Ishikawa (cell line): Measurements from ENCODE around the gene MGAT3.

Experiments
- CEBPB ChIP-seq: IDR thresholded peaks from 2 replicates; pipeline ENCODE4 v1.6.1; 2012
- CREB1 ChIP-seq: IDR thresholded peaks from 2 replicates; pipeline ENCODE4 v1.6.1; 2012; ENCODE audit warnings: low read depth
- EGR1 ChIP-seq: IDR thresholded peaks from 2 replicates; pipeline ENCODE4 v1.6.1; 2012
- EP300 ChIP-seq: IDR thresholded peaks from 2 replicates; pipeline ENCODE4 v1.6.1; 2012; ENCODE audit warnings: borderline replicate concordance
- FOXM1 ChIP-seq: IDR thresholded peaks from 2 replicates; pipeline ENCODE4 v1.6.1; 2012; ENCODE audit warnings: low read depth, borderline replicate concordance
- NFIC ChIP-seq: IDR thresholded peaks from 2 replicates; pipeline ENCODE4 v1.6.1; 2012
- RAD21 ChIP-seq: IDR thresholded peaks from 2 replicates; pipeline ENCODE4 v1.6.1; 2012; ENCODE audit warnings: low read depth
- TAF1 ChIP-seq: IDR thresholded peaks from 2 replicates; pipeline ENCODE4 v1.6.1; 2012; ENCODE audit warnings: low read depth, mild to moderate bottlenecking
- TCF12 ChIP-seq: IDR thresholded peaks from 2 replicates; pipeline ENCODE4 v1.6.1; 2012; ENCODE audit warnings: low read depth
- TEAD4 ChIP-seq: IDR thresholded peaks from 2 replicates; pipeline ENCODE4 v1.6.1; 2012
- USF1 ChIP-seq: IDR thresholded peaks from 2 replicates; pipeline ENCODE4 v1.6.1; 2012
- YY1 ChIP-seq: IDR thresholded peaks from 2 replicates; pipeline ENCODE4 v1.6.1; 2012; ENCODE audit warnings: low read depth
- ZBTB7A ChIP-seq: IDR thresholded peaks from 2 replicates; pipeline ENCODE4 v1.6.1; 2012; ENCODE audit warnings: low read depth
- TF ChIP-seq, protein P1 (sequence below): IDR thresholded peaks from 2 replicates; pipeline ENCODE4 v1.6.1; 2012
- TF ChIP-seq, protein P2 (sequence below): IDR thresholded peaks from 2 replicates; pipeline ENCODE4 v1.6.1; 2012; ENCODE audit warnings: low read depth, mild to moderate bottlenecking

Gene MGAT3

GRCh38 chr22:39528080-39528661 lies 71.4 kb downstream of the MGAT3 start:
- no peak for TF ChIP-seq YY1
- no peak for TF ChIP-seq RAD21
- no peak for TF ChIP-seq NFIC
- TF ChIP-seq TCF12: no peak
- TF ChIP-seq EGR1: no peak
- no peak for TF ChIP-seq TAF1
- TF ChIP-seq ZBTB7A: no peak
- TF ChIP-seq TEAD4: no peak
- TF ChIP-seq FOXM1: no peak
- TF ChIP-seq CEBPB: no peak
- no peak for TF ChIP-seq EP300
- TF ChIP-seq USF1: no peak
- TF ChIP-seq, protein P1, sequence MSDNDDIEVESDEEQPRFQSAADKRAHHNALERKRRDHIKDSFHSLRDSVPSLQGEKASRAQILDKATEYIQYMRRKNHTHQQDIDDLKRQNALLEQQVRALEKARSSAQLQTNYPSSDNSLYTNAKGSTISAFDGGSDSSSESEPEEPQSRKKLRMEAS: no peak

GRCh38 chr22:39528681-39529486 lies 72.1 kb downstream of the MGAT3 start:
- TF ChIP-seq, protein P1: peak; percentile 69; the same call in 1 of the 2 replicates
- no peak for TF ChIP-seq FOXM1
- TF ChIP-seq TAF1: no peak
- no peak for TF ChIP-seq ZBTB7A
- TF ChIP-seq TEAD4: peak; percentile 70
- no peak for TF ChIP-seq NFIC
- no peak for TF ChIP-seq USF1
- peak; percentile 23; the same call in 1 of the 2 replicates for TF ChIP-seq CEBPB
- no peak for TF ChIP-seq EGR1
- TF ChIP-seq TCF12: peak; percentile 57; the same call in 1 of the 2 replicates
- peak; percentile 79 for TF ChIP-seq YY1
- TF ChIP-seq, protein P2, sequence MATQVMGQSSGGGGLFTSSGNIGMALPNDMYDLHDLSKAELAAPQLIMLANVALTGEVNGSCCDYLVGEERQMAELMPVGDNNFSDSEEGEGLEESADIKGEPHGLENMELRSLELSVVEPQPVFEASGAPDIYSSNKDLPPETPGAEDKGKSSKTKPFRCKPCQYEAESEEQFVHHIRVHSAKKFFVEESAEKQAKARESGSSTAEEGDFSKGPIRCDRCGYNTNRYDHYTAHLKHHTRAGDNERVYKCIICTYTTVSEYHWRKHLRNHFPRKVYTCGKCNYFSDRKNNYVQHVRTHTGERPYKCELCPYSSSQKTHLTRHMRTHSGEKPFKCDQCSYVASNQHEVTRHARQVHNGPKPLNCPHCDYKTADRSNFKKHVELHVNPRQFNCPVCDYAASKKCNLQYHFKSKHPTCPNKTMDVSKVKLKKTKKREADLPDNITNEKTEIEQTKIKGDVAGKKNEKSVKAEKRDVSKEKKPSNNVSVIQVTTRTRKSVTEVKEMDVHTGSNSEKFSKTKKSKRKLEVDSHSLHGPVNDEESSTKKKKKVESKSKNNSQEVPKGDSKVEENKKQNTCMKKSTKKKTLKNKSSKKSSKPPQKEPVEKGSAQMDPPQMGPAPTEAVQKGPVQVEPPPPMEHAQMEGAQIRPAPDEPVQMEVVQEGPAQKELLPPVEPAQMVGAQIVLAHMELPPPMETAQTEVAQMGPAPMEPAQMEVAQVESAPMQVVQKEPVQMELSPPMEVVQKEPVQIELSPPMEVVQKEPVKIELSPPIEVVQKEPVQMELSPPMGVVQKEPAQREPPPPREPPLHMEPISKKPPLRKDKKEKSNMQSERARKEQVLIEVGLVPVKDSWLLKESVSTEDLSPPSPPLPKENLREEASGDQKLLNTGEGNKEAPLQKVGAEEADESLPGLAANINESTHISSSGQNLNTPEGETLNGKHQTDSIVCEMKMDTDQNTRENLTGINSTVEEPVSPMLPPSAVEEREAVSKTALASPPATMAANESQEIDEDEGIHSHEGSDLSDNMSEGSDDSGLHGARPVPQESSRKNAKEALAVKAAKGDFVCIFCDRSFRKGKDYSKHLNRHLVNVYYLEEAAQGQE: no peak
- no peak; the same call in 1 of the 2 replicates for TF ChIP-seq EP300
- TF ChIP-seq RAD21: peak; percentile 88
- TF ChIP-seq CREB1: no peak

GRCh38 chr22:39529487-39529851 lies 72.7 kb downstream of the MGAT3 start:
- TF ChIP-seq EGR1: no peak
- no peak for TF ChIP-seq CREB1
- TF ChIP-seq, protein P1: no peak
- TF ChIP-seq EP300: no peak
- no peak for TF ChIP-seq ZBTB7A
- no peak for TF ChIP-seq CEBPB
- no peak for TF ChIP-seq TCF12
- TF ChIP-seq NFIC: no peak
- no peak for TF ChIP-seq TAF1
- TF ChIP-seq USF1: no peak
- no peak for TF ChIP-seq FOXM1
- TF ChIP-seq RAD21: no peak
- TF ChIP-seq, protein P2: no peak
- TF ChIP-seq TEAD4: no peak
- TF ChIP-seq YY1: no peak

DNA sequence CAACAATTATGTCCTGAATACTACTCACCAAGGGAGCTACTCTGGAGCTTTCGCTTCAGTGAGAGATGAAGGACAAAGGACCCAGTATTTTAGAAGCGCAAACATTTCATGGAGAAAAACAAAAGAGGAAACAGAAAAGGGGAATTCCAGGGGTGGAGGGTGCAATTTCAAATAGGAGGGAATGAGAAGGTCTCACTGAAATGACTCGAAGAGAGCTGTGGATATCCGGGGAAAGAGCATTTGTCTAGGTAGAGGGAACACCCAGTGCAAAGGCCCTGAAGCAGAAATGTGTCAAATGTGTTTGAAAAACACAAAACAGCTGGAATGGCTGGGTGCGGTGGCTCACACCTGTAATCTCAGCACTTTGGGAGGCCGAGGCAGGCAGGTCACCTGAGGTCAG lies 73.3 kb downstream of the MGAT3 start:
- TF ChIP-seq ZBTB7A (no peak), TAF1 (no peak), NFIC (no peak)
